Measurements from ENCODE around the gene ING2.

- TF ChIP-seq CTCF (IDR thresholded peaks at IDR 0.05) (no peak), POLR2A (IDR thresholded peaks at IDR 0.05) (no peak)
These were observed 28.8 kb downstream of the ING2 start for GRCh38 chr4:183533698-183534097.

Measured in transverse colon (tissue), 3 donors.